ENCODE data around the gene MCRS1.

- TF ChIP-seq CTCF (conservative IDR thresholded peaks at IDR 0.05; ENCODE audit: low read length) (no peak), EZH2phosphoT487 (IDR thresholded peaks at IDR 0.05; ENCODE audit: borderline replicate concordance, low read depth, low read length) (no peak)
Measured at GRCh38 chr12:49543914-49544815, 23.8 kb downstream of the MCRS1 start.

Data from OCI-LY7 (cell line).